COR-L47 (cell line): ENCODE data around the gene BLID.

ENCODE experiments used
- DNase-seq: peaks from one replicate; lab custom pipeline; 2025; lab: John Stamatoyannopoulos, UW

Gene BLID

DNA sequence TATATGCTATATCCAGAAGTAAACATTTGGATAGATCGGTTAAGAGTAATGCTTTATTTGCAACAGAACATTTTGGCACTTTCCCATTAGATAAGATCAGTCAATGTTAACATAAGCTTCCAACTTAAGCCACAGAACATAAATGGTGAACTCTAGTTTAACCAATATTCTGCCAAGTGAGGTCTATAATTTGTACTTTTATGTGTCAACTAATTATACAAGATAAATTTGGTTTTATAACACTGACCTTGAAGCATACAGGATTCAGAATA is 23.5 kb upstream of the BLID start:
- no peak for DNase-seq

GRCh38 chr11:122138744-122139594 is 23.0 kb upstream of the BLID start:
- DNase-seq = no peak

- DNase-seq = no peak
These were observed 21.2 kb upstream of the BLID start for GRCh38 chr11:122137078-122137793.

GRCh38 chr11:122131126-122131525 is 15.1 kb upstream of the BLID start:
- DNase-seq = no peak

- DNase-seq = no peak
These were observed 12.1 kb upstream of the BLID start for GRCh38 chr11:122128146-122128545.

DNA sequence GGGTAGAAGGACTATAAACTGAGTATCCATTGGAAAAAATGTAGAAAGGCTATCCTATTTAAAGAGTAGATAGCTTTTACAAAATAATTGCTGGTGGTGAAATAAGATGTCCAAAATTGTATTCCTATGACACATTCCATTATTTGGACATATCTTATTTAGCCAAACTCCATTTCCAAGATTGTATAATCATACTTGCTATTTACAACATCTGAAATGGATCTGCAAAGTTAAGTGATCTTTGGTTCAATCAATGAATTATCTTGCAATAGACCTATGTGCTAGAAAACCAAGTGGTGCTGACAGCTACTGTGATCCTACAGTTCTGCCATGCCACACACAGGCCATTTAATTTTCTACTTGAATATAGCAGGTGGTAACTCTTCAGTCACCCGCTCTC is 11.0 kb upstream of the BLID start:
- no peak for DNase-seq

DNA sequence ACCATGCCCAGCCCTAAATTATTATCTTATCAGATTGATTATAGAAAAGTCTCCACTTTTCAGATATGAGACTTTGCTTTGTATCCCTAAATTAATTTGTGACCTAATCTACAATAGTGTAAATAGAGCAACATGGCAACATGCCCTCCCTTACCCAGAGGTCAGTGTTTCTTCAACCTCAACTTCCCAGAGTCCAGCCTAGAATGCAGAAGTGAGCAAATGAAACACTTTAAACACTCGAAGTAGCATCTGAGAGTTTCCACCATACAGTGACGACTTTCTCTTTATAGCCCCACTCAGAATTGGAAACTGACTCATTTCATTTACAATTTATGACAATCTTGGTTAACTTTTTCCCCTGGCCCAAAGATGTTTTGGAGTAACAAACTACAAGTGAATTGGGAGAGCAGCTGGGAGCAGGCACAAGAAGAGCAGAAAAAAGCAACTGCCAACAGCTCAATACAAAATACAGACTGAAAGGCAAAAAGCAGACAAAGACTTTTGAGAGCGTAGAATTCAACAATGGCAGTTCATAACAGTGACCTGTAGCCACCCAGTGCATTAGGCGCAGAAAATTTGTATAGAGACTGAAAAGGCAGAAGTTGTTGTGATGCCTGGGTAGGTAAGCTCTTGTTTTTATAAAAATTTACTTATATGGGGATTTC is 10.1 kb upstream of the BLID start:
- DNase-seq = no peak

- no peak for DNase-seq
These were observed 7.4 kb upstream of the BLID start for GRCh38 chr11:122123263-122123929.

DNA sequence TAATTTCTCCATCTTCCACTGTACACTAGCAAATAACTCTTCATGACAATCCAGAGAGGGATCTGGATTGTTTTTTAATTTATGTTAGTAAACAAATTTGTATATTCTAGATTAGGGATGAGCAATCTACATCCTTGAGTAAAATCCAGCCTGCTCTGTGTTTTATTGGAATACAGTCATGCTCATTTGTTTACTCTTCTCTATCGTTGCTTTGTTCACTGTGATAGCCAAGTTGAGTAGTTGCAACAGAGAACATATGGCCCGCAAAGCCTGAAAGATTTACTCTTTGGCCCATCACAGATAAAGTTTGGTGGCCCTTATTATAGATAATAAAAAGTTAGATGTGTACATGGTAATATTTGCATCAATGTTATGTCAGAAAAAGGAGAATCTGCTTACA is 6.2 kb upstream of the BLID start:
- no peak for DNase-seq

DNA sequence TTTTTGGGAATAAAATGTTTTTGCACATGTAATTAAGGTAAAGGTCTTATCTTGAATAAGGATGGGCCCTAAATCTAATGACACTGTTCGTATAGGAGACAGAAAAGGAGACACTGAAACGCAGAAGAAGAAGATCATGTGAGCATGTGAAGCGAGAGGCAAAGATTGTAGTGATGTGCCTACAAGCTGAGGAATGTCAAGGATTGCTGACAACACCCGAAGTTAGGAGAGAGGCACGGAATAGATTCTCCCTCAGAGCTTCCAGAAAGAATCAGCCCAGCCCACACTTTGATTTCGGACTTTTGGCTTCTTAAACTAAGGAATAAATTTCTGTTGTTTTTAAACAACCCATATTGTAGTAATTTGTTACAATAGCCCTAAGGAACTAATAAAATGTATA is 4.1 kb upstream of the BLID start:
- no peak for DNase-seq

- DNase-seq = no peak
These were observed 576 bp upstream of the BLID start for GRCh38 chr11:122116591-122116990.

GRCh38 chr11:122114976-122115375 is 1.0 kb downstream of the BLID start:
- DNase-seq = no peak

DNA sequence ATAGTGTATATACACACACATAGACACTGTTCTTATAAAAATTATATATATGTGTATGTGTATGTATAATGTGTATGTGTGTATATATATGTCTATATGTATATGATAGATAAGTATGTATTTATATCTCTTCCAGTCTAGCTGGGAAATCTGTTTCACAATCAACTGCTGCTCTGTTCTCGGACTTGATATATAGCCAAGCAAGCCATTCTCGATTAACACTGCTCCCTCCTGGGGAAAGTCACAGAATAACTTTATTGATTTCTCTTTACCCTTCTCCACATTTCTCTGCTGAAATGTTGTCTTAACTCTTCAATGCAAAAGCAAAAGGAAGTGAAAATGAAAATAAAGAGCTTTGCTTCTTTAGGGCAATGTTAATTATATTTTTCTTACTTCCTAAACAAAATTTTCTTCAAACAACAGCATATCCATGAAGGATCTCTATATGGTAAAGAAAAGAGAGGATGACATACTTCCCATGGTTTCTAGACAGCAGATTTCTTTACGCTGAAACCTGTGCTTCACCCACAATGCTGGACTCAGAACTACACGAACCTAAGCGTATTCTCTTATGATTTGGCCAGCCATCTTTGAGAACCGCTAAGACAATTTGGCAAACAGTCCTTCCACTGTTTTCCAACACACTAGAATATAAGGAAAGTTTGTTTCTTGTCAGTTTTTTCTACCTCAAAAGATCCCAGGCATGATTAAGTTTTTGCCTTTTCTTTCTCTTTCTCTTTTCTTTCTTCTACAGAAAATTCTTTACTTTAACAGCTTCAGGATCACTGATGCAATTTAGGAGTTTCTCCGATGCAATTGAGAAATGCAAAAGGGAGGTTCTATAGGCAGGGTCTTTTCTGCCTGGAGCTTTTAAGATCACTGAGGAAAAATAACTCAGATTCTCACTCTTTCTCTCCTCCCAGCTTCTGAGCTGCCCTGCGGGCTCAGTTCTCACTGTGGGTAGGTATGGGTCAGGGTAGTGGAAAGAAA is 1.9 kb downstream of the BLID start:
- no peak for DNase-seq

- DNase-seq = no peak
These were observed 3.3 kb downstream of the BLID start for GRCh38 chr11:122112470-122113365.

DNA sequence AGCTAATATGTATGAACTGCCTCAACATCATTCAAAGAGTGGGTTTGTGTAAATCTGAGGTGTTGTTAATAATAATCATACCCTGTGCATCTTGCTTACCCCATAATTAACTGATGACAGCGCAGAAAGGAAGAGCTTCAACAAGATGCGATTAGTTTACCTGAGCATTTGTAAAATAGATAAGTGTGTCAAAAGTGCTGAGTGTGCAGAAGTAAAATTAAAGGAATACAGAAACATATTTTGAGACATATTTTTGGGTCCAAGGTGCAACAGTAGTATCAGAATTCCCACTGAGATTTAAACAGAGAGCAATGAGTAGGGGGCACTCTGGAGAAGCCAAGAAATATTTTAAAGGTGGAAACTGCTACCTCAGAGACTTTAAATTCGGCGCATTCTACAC is 6.1 kb downstream of the BLID start:
- no peak for DNase-seq

DNA sequence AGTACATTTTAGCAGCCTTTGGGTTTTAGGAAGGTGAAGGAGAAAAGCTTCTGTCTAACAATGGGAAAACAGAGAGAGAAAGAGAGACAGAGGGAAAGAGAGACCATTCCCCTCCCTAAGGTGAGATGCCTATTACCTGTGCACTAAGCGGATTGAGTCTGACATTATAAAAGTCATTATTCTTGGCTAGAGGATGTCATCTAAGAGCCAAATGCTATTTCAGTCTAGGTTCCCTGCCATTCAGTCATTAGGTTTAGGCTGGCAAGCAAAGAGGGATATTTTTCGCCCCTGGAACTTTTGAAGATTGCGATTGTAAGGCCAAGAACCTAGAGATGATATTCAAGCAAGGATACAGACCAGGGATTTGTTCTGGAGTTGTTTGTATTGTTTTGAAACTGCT is 7.2 kb downstream of the BLID start:
- no peak for DNase-seq

DNA sequence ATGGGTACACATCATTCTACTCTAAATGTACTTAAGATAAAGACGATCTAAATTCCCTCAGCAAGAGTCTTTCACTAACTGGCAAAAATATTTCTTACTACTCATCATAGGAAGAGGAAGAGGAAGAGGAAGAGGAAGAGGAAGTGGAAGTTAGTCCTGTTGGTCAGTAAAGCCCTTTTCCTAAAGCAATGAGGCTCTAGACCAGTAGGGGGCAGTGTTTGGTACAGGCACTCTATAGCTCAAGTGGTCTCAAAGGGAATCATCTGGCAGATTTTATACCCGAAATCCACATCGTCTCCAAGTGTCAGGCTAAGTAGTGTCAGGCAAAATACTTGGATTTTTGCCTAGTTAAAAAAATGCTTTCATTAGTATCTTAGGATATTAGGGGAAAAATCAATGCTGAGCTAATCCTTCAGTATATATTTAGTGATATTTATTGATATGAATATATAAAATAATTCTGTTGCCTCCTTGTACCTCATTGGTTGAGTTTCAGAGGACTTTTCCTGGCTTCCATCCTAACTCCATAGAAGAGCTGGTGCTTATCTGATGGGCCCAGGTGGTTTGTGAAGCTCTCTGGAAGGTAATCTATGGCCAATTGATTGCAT is 7.7 kb downstream of the BLID start:
- no peak for DNase-seq

DNA sequence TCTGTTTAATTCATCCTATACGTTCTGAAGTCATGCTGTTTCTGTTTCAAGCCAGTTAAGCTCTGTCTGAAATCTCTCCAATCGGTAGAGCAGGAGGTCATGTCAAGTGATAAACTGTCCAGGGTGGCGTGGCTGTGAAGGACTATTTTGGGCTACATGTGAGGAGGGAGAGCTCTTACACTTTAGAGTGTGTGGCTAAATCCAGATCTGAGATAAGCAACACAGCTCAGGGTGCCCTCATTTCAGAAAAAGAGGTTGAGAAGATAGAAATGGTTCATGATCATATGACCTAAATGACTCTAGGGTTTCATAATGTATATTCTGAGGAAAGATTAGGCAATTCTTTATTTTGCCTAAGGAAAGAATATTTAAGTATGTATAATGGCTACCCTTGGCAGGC is 8.4 kb downstream of the BLID start:
- DNase-seq = no peak

GRCh38 chr11:122107045-122107444 is 9.0 kb downstream of the BLID start:
- no peak for DNase-seq
